AG09319 (cell line): ENCODE data around the gene CUL2.

Experiments used
- DNase-seq: peaks from one replicate; pipeline ENCODE4 v3.0.0-alpha.2; 2010; ENCODE audit warnings: low read depth; ENCODE audit errors: extremely low read depth
- TF ChIP-seq, protein P1 (sequence below): IDR thresholded peaks from 2 replicates; pipeline ENCODE4 v1.5.1; 2011; ENCODE audit warnings: low read depth, mild to moderate bottlenecking, inconsistent platforms, low read length, moderate library complexity

The CUL2 gene

GRCh38 chr10:34966451-34966850, 123.7 kb downstream of the CUL2 start:
- no peak for DNase-seq
- TF ChIP-seq, protein P1, sequence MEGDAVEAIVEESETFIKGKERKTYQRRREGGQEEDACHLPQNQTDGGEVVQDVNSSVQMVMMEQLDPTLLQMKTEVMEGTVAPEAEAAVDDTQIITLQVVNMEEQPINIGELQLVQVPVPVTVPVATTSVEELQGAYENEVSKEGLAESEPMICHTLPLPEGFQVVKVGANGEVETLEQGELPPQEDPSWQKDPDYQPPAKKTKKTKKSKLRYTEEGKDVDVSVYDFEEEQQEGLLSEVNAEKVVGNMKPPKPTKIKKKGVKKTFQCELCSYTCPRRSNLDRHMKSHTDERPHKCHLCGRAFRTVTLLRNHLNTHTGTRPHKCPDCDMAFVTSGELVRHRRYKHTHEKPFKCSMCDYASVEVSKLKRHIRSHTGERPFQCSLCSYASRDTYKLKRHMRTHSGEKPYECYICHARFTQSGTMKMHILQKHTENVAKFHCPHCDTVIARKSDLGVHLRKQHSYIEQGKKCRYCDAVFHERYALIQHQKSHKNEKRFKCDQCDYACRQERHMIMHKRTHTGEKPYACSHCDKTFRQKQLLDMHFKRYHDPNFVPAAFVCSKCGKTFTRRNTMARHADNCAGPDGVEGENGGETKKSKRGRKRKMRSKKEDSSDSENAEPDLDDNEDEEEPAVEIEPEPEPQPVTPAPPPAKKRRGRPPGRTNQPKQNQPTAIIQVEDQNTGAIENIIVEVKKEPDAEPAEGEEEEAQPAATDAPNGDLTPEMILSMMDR, result no peak

GRCh38 chr10:34966040-34966439, 124.1 kb downstream of the CUL2 start:
- DNase-seq, result no peak
- TF ChIP-seq, protein P1, result no peak

DNA sequence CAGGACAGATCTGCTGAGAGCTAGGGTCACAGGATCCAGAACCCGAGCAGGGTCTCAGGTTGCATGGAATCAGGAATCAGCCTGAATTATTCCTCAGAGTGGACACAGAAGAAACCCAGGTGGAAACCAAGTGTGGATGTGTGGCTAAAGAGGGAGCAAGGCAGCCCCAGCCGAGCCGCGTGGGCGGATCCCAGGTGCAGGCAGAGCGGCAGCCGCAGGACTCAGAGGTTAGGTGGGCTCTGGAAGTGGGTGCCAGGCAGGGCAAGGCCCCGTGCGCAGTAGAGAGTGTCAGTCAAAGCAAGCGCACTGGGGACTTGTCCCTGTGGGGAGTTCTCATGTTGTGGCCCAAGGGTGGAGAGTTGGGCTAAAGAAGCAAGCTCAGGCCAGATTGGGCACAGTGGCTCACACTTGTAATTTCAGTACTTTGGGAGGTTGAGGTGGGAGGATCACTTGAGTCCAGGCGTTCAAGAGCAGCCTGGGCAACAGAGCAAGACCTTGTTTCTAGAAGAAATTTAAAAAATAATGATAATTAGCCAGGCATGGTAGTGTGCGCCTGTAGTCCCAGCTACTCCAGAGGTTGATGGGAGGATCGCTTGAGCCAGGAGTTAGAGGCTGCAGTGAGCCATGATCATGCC, 125.9 kb downstream of the CUL2 start:
- DNase-seq, result no peak
- TF ChIP-seq, protein P1, result no peak

DNA sequence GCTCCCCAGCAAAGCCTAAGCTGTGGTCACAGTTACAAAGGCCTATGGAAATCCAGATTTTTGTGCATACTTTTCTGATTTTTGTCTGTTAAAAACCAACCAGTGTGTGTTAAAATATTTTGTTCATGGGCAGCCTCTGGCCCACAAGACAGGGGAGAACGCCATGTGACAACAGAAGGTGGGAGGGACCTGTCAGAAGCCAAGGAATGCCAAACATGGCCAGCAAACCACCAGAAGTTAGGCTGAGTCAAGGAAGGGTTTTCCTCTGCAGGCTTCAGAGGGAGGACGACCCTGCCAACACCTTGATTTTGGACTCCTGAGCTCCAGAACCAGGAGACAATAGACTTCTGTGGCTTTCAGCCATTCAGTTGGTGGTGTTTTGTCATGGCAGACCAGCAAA, 127.3 kb downstream of the CUL2 start:
- TF ChIP-seq, protein P1, result no peak
- DNase-seq, result no peak

- DNase-seq, result no peak
- TF ChIP-seq, protein P1, result peak; percentile 31
Observed at GRCh38 chr10:34960983-34961382, 129.2 kb downstream of the CUL2 start.

GRCh38 chr10:34959786-34960185, 130.4 kb downstream of the CUL2 start:
- DNase-seq, result no peak
- TF ChIP-seq, protein P1, result no peak

GRCh38 chr10:34959321-34959720, 130.8 kb downstream of the CUL2 start:
- TF ChIP-seq, protein P1, result no peak
- no peak for DNase-seq
